ENCODE data around the gene ITFG2.

The ITFG2 gene

DNA sequence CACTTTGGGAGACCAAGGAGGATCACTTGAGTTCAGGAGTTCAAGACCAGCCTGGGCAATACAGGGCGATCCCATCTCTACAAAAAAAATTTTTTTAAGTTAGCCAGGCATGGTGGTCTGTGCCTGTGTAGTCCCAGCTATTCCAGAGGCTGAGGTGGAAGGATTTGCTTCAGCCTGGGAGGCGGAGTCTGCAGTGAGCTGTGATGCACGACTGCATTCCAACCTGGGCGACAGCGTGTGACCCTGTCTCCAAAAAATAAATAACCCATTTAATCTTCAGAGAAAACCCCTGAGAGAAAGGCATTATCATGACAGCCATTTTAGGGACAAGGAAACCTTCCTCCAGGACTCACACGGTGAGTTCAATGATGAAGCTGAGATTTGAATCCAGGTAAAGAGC, 21.4 kb upstream of the ITFG2 start:
- TF ChIP-seq, protein P1, sequence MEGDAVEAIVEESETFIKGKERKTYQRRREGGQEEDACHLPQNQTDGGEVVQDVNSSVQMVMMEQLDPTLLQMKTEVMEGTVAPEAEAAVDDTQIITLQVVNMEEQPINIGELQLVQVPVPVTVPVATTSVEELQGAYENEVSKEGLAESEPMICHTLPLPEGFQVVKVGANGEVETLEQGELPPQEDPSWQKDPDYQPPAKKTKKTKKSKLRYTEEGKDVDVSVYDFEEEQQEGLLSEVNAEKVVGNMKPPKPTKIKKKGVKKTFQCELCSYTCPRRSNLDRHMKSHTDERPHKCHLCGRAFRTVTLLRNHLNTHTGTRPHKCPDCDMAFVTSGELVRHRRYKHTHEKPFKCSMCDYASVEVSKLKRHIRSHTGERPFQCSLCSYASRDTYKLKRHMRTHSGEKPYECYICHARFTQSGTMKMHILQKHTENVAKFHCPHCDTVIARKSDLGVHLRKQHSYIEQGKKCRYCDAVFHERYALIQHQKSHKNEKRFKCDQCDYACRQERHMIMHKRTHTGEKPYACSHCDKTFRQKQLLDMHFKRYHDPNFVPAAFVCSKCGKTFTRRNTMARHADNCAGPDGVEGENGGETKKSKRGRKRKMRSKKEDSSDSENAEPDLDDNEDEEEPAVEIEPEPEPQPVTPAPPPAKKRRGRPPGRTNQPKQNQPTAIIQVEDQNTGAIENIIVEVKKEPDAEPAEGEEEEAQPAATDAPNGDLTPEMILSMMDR (IDR thresholded peaks at IDR 0.05; ENCODE audit: low read depth, low read length) = no peak
- DNase-seq (ENCODE audit: extremely low read depth, low read depth) = no peak

DNA sequence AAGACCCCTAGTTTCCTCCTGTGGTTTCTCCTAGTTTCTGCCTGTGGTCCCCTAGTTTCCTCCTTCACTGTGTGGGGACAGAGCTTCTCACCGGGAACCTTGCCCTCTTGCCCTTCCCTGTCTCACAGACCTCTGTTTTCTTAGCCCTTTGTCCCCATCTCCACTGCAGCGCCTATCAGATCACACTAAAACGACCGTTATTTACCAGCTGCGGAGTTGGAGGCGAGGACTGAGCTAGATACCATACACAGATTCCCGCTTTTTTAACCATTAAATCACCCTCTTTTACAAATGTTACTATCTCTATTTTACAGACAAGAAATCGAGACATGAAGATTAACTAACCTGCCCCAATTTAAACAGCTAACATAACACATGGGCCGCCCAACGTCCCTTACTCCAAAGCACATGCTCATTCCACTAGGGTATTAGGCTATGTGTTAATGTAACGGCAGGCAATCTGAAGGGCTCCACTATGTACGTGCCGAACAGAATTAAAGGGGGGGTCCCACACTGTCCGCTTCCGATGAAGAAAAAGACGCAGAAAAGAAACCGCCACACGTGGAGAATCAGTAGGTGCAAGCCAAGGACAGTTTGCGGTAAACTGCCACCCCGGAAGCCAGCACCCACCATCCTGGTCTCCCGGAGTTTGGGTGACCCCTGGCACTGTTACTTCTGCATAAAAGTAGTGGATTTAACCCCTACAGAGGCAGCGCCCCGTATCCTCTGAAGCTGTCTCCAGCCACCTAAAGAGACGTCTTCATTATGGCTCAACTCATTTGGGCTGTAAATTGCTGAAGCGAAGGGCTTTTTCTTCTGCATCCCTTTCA, 19.6 kb upstream of the ITFG2 start:
- TF ChIP-seq, protein P1 (IDR thresholded peaks at IDR 0.05; ENCODE audit: low read depth, low read length) = no peak
- DNase-seq (ENCODE audit: extremely low read depth, low read depth) = no peak

DNA sequence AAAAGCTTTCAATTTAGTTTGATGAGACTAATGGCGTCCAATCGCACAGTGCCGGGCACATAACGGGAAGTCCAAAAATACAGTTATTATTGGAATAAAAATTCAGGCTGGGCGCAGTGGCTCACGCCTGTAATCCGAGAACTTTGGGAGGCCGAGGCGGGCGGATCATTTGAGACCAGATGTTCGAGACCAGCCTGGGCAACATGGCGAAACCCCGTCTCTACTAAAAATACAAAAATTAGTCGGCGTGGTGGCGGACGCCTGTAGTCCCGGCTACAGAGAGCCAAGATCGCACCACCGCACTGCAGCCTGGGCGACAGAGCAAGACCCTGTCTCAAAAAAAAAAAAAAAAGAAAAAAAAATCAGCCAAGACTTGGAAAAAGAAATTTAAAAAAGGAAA, 18.9 kb upstream of the ITFG2 start:
- TF ChIP-seq, protein P1 (IDR thresholded peaks at IDR 0.05; ENCODE audit: low read depth, low read length) = no peak
- no peak for DNase-seq (ENCODE audit: extremely low read depth, low read depth)

DNA sequence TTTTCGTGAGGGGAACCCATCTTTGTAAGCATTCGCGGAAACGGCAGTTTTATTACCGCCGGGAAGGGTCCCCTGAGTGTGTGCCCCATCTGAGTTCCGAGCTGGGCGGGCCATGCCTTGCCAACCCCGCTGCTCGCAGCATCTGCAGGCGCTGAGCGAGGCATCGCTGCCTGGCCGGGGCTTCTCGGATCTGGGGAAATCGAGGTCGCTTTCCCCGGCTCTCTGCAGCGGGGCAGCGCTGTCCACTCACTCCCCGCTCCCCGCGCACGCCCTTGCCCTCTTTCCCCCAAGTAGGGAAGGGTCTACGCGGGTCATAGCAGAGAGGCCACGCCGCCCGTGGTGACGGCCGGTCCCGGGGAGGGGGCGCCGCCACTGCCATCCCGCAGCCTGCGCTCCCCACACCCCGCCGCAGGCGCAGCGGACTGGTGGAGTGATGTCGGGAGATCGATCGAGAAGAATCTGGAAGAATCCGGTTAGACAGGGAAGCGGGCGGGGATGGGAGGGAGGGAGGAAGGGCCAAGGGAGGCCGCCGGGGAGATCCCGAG, 18.2 kb upstream of the ITFG2 start:
- TF ChIP-seq, protein P1 (IDR thresholded peaks at IDR 0.05; ENCODE audit: low read depth, low read length) = no peak
- no peak for DNase-seq (ENCODE audit: extremely low read depth, low read depth)

DNA sequence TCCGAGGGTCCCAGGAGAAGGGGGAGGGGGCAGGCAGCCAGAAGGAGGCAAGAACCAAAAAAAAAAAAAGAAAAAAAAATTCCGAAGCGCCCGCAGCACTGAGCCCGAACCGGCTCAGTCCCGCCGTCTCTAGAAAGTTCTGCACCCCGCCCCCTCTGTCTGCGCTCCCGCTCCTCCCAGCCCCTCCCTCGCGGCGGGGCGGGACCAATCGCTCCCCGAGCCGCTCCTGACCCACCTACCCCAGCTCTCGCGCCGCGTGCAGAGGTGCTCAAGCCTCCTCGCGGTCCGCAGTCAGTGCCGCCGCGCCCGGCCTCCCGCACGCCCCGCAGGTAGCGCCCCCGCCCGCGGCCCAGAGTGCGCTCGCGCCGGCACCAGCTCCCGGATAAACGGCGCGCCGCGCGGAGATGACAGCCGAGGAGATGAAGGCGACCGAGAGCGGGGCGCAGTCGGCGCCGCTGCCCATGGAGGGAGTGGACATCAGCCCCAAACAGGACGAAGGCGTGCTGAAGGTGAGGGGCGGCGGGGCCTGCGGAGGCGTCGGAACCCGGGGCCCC, 17.7 kb upstream of the ITFG2 start, which contains the start of gene FKBP4:
Gene FKBP4 (plus strand): TSS at position 235 of the 554 bp plus-strand sequence. CDS start 170 bp downstream, at position 405.
- no peak for DNase-seq (ENCODE audit: extremely low read depth, low read depth)
- TF ChIP-seq, protein P1 (IDR thresholded peaks at IDR 0.05; ENCODE audit: low read depth, low read length) = no peak

DNA sequence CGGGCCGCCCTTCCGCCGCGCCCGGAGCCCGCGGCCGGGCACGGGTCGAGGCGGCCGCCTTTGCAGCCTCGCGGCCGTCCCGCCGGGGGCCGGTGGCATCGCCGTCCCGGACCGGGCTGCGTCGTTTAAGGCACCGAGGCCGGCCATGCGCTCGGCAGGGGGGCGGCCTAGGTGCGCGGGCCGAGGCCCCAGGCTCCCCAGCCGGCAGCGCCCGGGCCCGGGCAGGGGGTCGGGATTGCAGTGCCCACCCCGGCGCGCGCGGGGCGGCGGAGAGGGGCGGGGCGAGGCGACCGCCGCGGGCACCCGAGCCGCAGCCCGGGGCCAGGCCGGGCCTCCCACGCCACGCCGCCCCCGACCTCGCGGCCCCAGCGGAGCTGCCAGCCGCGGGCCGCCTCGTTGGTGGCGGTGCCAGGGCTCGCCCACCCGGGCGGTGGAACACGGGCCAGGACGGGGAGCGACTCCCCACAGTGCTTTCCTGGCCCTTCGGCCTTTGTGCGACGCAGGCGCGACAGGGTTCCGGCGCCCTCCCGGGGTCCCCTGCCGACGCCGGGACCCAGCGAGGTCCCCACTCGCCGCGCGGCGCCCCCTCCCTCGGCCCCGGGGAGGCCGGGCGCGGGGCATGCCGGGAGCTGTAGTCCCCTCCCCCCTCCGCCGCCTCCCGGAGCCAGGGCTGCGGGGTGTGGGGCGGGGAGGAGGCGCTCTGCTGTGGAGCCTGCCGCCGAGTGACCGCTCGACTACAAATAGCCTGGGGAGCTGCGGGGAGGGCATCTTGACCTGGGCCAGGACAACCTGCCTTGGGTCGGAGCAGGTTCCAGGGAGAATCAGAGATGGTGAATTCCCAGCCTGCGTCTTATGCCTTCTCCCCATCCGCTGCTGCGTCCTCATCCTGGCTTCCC, 16.9 kb upstream of the ITFG2 start:
- no peak for DNase-seq (ENCODE audit: extremely low read depth, low read depth)
- TF ChIP-seq, protein P1 (IDR thresholded peaks at IDR 0.05; ENCODE audit: low read depth, low read length) = no peak

All from AG09319 (cell line).